Cardiac fibroblast (primary cell): ENCODE measurements around the gene FAM171A1.
"Not testable (repeated sequence)": the region's sequence is repeated elsewhere in the genome, so short reads cannot be mapped to it uniquely, and the experiment has no call there.

Source experiments
- DNase-seq, 2 donors: peaks; one replicate each; pipeline versions ENCODE4 v3.0.0 to v3.0.0-alpha.2; 2010; ENCODE audit warnings: low read depth in 2 of 2
- H3K4me3 ChIP-seq, 2 donors: replicated peaks in 1 of 2; 1 replicate in 1 of 2; 2 replicates in 1 of 2; pipeline ENCODE4 v1.5.1; 2011; ENCODE audit warnings: low read depth in 2 of 2, low read length in 2 of 2, mild to moderate bottlenecking in 2 of 2, moderate library complexity in 1 of 2
- CTCF ChIP-seq: IDR thresholded peaks from one replicate; pipeline ENCODE4 v1.5.1; 2011; ENCODE audit warnings: low read depth, mild to moderate bottlenecking, low read length, inconsistent platforms

FAM171A1 gene

DNA sequence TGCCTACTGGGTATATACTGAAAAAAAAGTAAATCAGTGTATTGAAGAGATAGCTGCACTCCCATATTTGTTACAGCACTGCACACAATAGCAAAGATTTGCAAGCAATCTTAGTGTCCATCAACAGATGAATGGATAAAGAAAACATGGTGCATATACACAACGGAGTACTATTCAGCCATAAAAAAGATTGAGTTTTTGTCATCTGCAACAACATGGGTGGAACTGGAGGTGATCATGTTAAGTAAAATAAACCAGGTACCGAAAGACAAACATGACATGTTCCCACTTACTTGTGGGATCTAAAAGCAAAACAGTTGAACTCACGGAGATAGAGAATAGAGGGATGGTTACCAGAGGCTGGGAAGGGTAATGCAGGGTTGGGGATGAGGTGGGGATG, 34.2 kb upstream of the FAM171A1 start:
- no peak for TF ChIP-seq CTCF
- no peak for DNase-seq
- no peak overlapping the region for H3K4me3 ChIP-seq

DNA sequence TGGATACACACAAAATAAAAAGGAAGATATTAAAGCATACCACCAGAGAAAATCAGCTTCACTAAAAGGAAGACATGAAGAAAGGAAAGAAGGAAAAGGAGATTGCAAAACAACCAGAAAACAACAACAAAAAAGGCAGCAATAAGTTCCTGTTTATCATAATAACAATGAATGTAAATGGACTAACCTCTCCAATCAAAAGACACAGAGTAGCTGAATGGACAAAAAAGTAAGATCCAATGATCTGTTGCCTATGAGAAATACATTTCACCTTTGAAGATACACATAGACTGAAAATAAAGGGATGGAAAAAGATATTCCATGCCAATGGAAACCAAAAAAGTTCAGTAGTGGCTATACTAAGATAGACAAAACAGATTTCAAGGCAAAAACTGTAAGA, 30.3 kb upstream of the FAM171A1 start:
- no peak for DNase-seq
- TF ChIP-seq CTCF = no peak
- H3K4me3 ChIP-seq = no peak overlapping the region

GRCh38 chr10:15400461-15400860, 29.4 kb upstream of the FAM171A1 start:
- not testable (repeated sequence) for H3K4me3 ChIP-seq, DNase-seq

GRCh38 chr10:15399060-15399661, 28.1 kb upstream of the FAM171A1 start:
- no peak overlapping the region for H3K4me3 ChIP-seq
- no peak for TF ChIP-seq CTCF

DNA sequence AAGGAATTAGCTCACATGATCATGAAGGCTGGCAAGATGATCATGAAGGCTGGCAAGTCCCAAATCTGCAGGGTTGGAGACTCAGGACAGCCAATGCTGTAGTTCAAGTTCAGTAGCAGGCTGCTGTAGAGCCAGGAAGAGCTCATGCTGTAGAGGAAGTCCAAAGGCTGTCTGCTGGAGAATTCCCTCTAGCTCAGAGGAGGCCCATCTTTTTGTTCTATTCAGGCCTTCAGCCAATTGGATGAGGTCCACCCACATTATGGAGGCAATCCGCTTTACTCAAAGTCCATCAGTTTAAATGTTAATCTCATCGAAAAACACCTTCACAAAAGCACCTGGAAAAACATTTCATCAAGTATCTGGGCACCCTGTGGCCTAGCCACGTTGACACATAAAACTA, 24.8 kb upstream of the FAM171A1 start:
- no peak for DNase-seq
- no peak overlapping the region for H3K4me3 ChIP-seq
- TF ChIP-seq CTCF = no peak

More at GRCh38 chr10:15399060-15399661, 28.1 kb upstream of the FAM171A1 start:
- no peak for DNase-seq

DNA sequence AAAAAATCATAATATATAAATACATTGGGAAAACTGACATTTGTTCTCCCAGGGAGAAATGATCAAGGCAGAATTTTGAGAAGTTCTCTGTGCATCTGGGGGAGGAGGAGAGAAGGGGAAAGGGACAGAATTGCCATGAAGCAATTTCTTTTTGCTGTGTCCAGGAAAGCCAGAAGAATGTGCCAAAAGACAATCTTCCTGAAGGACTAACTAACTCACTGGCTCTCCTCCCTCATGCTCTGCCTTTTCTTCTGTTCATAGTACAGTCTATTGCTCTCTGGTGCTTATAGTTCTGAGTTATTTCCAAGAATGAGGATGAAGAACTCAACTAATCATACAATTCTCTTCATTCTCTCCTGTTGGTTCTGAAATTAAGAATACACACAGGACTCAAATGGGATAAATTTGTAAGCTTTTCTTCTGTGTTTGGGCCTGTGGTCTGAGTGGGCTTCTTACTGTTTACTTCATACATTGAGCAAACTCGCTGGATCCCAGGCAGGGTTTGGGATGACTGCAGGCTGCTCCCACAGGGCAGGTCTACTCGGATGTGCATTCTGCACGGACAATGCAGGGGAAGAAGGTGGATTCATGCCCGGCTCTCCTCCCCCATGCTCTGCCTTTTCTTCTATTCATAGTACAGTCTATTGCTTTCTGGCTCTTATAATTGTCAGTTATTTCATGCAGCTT, 22.2 kb upstream of the FAM171A1 start:
- H3K4me3 ChIP-seq = no peak overlapping the region
- no peak for TF ChIP-seq CTCF
- DNase-seq = no peak

DNA sequence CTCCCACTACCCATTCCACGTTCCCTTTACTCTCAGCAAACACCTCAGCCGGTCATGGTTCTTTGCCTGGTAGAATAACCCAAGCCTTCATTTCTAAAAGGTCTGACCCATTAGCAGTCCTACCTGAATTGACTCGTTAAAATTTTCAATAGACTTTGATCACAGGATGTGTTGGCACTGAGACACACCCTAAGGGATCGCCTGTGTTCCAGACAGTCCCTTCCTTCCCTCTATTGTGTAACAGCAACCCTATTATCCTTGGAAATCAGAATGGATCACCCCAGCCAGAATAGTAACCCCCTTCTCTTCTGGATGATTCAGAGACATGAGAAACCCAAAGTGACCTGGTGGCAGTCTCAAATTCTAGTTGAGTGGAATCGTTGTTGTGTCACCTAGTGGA, 20.4 kb upstream of the FAM171A1 start:
- no peak overlapping the region for H3K4me3 ChIP-seq
- no peak for TF ChIP-seq CTCF
- no peak for DNase-seq

GRCh38 chr10:15388172-15388571, 17.1 kb upstream of the FAM171A1 start:
- not testable (repeated sequence) for H3K4me3 ChIP-seq, DNase-seq
